ENCODE measurements around the gene CMTM5.

The CMTM5 gene

GRCh38 chr14:23370221-23370620, 6.6 kb upstream of the CMTM5 start:
- in situ Hi-C loops (cut with MboI; ENCODE audit: low sequenced_read_pairs, unreplicated experiment): no loop called here
- DNase-seq (ENCODE audit: low spot score): no peak
- TF ChIP-seq CTCF (IDR thresholded peaks at IDR 0.05; ENCODE audit: borderline replicate concordance, control extremely low read depth, extremely low read depth, insufficient read depth, missing control alignments): no peak

- no peak for DNase-seq (ENCODE audit: low spot score)
- no peak for TF ChIP-seq CTCF (IDR thresholded peaks at IDR 0.05; ENCODE audit: borderline replicate concordance, control extremely low read depth, extremely low read depth, insufficient read depth, missing control alignments)
- in situ Hi-C loops (cut with MboI; ENCODE audit: low sequenced_read_pairs, unreplicated experiment): no loop called here
Measured at GRCh38 chr14:23371865-23372264, 5.0 kb upstream of the CMTM5 start.

- in situ Hi-C loops (cut with MboI; ENCODE audit: low sequenced_read_pairs, unreplicated experiment): no loop called here
- no peak for DNase-seq (ENCODE audit: low spot score)
- TF ChIP-seq CTCF (IDR thresholded peaks at IDR 0.05; ENCODE audit: borderline replicate concordance, control extremely low read depth, extremely low read depth, insufficient read depth, missing control alignments): no peak
Measured at GRCh38 chr14:23372509-23372908, 4.3 kb upstream of the CMTM5 start, which contains the start of gene IL25. Gene IL25 (plus strand): TSS chr14:23372809.

- no peak for TF ChIP-seq CTCF (IDR thresholded peaks at IDR 0.05; ENCODE audit: borderline replicate concordance, control extremely low read depth, extremely low read depth, insufficient read depth, missing control alignments)
- in situ Hi-C loops (cut with MboI; ENCODE audit: low sequenced_read_pairs, unreplicated experiment): no loop called here
- DNase-seq (ENCODE audit: low spot score): no peak
Measured at GRCh38 chr14:23373041-23373440, 3.8 kb upstream of the CMTM5 start.

- in situ Hi-C loops (cut with MboI; ENCODE audit: low sequenced_read_pairs, unreplicated experiment): no loop called here
- no peak for DNase-seq (ENCODE audit: low spot score)
- no peak for TF ChIP-seq CTCF (IDR thresholded peaks at IDR 0.05; ENCODE audit: borderline replicate concordance, control extremely low read depth, extremely low read depth, insufficient read depth, missing control alignments)
Measured at GRCh38 chr14:23375527-23376251, 1.2 kb upstream of the CMTM5 start.

- DNase-seq (ENCODE audit: low spot score): no peak
- in situ Hi-C loops (cut with MboI; ENCODE audit: low sequenced_read_pairs, unreplicated experiment): no loop called here
Measured at GRCh38 chr14:23377198-23377550, 328 bp downstream of the CMTM5 start.

More at GRCh38 chr14:23377198-23377550, 328 bp downstream of the CMTM5 start:
- no peak for TF ChIP-seq CTCF (IDR thresholded peaks at IDR 0.05; ENCODE audit: borderline replicate concordance, control extremely low read depth, extremely low read depth, insufficient read depth, missing control alignments)
